Measurements from ENCODE around the gene YTHDF2. TPM values are rescaled to one million over a fixed set of nuclear protein-coding genes. Genes with fewer than 3 reads are reported as not detected.
"Not testable (repeated sequence)": the region's sequence is repeated elsewhere in the genome, so short reads cannot be mapped to it uniquely, and the experiment has no call there.

The YTHDF2 gene
- total RNA-seq, 2 donors from 2014 or later, result 36.4 to 53.0 TPM

- no peak for DNase-seq (ENCODE audit: low spot score)
Measured at GRCh38 chr1:28737307-28738132, 780 bp downstream of the YTHDF2 start.

GRCh38 chr1:28740118-28740517, 3.4 kb downstream of the YTHDF2 start:
- ATAC-seq (ENCODE audit: insufficient number of reproducible peaks, low FRiP score, low read depth) (no peak), DNase-seq (ENCODE audit: low spot score) (no peak)
- Histone ChIP-seq H3K27ac (no peak overlapping the region), H3K36me3 (peaks cover 32% of the 10 kb centered on the region), H3K27me3 (replicated peaks; ENCODE audit: insufficient read depth) (no peaks in the 10 kb centered on the region), H3K4me1 (ENCODE audit: control insufficient read depth in 1 of 2, low read depth in 2 of 2) (peaks cover 31 to 68% of the 10 kb centered on the region in 2 donors), H3K4me3 (no peak overlapping the region), H3K9me3 (no peaks in the 10 kb centered on the region)
- TF ChIP-seq CTCF (IDR thresholded peaks at IDR 0.05), result no peak

More at GRCh38 chr1:28737307-28738132, 780 bp downstream of the YTHDF2 start:
- no peak for TF ChIP-seq CTCF (IDR thresholded peaks at IDR 0.05)
- ATAC-seq (ENCODE audit: insufficient number of reproducible peaks, low FRiP score, low read depth), result no peak
- H3K36me3 ChIP-seq, result peaks cover 11% of the 10 kb centered on the region
- H3K27me3 ChIP-seq (replicated peaks; ENCODE audit: insufficient read depth), result no peaks in the 10 kb centered on the region
- H3K4me1 ChIP-seq (ENCODE audit: control insufficient read depth in 1 of 2, low read depth in 2 of 2), result peaks cover 22 to 48% of the 10 kb centered on the region in 2 donors
- peak overlapping the region; percentile 91 for H3K4me3 ChIP-seq
- no peaks in the 10 kb centered on the region for H3K9me3 ChIP-seq
- H3K27ac ChIP-seq, result peak overlapping the region; percentile 85 to 92

GRCh38 chr1:28744184-28744583, 7.4 kb downstream of the YTHDF2 start:
- no peak for ATAC-seq (ENCODE audit: insufficient number of reproducible peaks, low FRiP score, low read depth)
- Histone ChIP-seq H3K36me3 (peaks cover 27% of the 10 kb centered on the region), H3K9me3 (no peaks in the 10 kb centered on the region), H3K27ac (no peak overlapping the region), H3K4me1 (ENCODE audit: control insufficient read depth in 1 of 2, low read depth in 2 of 2) (peaks cover 44 to 78% of the 10 kb centered on the region in 2 donors), H3K4me3 (no peak overlapping the region), H3K27me3 (replicated peaks; ENCODE audit: insufficient read depth) (no peaks in the 10 kb centered on the region)
- TF ChIP-seq CTCF (IDR thresholded peaks at IDR 0.05), result no peak
- no peak for DNase-seq (ENCODE audit: low spot score)

GRCh38 chr1:28745653-28746173, 9.0 kb downstream of the YTHDF2 start:
- peaks cover 48 to 79% of the 10 kb centered on the region in 2 donors for H3K4me1 ChIP-seq (ENCODE audit: control insufficient read depth in 1 of 2, low read depth in 2 of 2)
- H3K36me3 ChIP-seq, result peaks cover 27% of the 10 kb centered on the region
- TF ChIP-seq CTCF (IDR thresholded peaks at IDR 0.05), result no peak
- H3K27me3 ChIP-seq (replicated peaks; ENCODE audit: insufficient read depth), result no peaks in the 10 kb centered on the region
- no peak overlapping the region for H3K27ac ChIP-seq
- no peaks in the 10 kb centered on the region for H3K9me3 ChIP-seq
- H3K4me3 ChIP-seq, result no peak overlapping the region
- DNase-seq (ENCODE audit: low spot score) (no peak), ATAC-seq (ENCODE audit: insufficient number of reproducible peaks, low FRiP score, low read depth) (no peak)

GRCh38 chr1:28750330-28750729, 13.6 kb downstream of the YTHDF2 start:
- H3K27me3 ChIP-seq (replicated peaks; ENCODE audit: insufficient read depth), result no peaks in the 10 kb centered on the region
- ATAC-seq (ENCODE audit: insufficient number of reproducible peaks, low FRiP score, low read depth), result no peak
- peaks cover 3% of the 10 kb centered on the region for H3K36me3 ChIP-seq
- H3K9me3 ChIP-seq, result no peaks in the 10 kb centered on the region
- TF ChIP-seq CTCF (IDR thresholded peaks at IDR 0.05), result no peak
- no peak overlapping the region for H3K4me3 ChIP-seq
- DNase-seq (ENCODE audit: low spot score), result no peak
- H3K4me1 ChIP-seq (ENCODE audit: control insufficient read depth in 1 of 2, low read depth in 2 of 2), result peaks cover 64 to 91% of the 10 kb centered on the region in 2 donors
- H3K27ac ChIP-seq, result no peak overlapping the region

- Histone ChIP-seq H3K4me1 (ENCODE audit: control insufficient read depth in 1 of 2, low read depth in 2 of 2) (peaks cover 67 to 93% of the 10 kb centered on the region in 2 donors), H3K4me3 (peak overlapping the region; percentile 22)
- not testable (repeated sequence) for H3K36me3 ChIP-seq; H3K9me3 ChIP-seq; ATAC-seq (ENCODE audit: insufficient number of reproducible peaks, low FRiP score, low read depth); DNase-seq (ENCODE audit: low spot score); H3K27me3 ChIP-seq (replicated peaks; ENCODE audit: insufficient read depth); H3K27ac ChIP-seq
Measured at GRCh38 chr1:28750771-28751294, 14.1 kb downstream of the YTHDF2 start.

Measured in thoracic aorta (tissue), 2 donors.